ENCODE measurements around the gene ARVCF. TPM values are rescaled to one million over a fixed set of nuclear protein-coding genes. Genes with fewer than 3 reads are reported as not detected.

The ARVCF gene
- total and polyA plus RNA-seq, 2 of the 8 experiments (the other 6 are each of a cell fraction or from before 2014, with no cell fraction given), result 31.0 to 43.2 TPM

DNA sequence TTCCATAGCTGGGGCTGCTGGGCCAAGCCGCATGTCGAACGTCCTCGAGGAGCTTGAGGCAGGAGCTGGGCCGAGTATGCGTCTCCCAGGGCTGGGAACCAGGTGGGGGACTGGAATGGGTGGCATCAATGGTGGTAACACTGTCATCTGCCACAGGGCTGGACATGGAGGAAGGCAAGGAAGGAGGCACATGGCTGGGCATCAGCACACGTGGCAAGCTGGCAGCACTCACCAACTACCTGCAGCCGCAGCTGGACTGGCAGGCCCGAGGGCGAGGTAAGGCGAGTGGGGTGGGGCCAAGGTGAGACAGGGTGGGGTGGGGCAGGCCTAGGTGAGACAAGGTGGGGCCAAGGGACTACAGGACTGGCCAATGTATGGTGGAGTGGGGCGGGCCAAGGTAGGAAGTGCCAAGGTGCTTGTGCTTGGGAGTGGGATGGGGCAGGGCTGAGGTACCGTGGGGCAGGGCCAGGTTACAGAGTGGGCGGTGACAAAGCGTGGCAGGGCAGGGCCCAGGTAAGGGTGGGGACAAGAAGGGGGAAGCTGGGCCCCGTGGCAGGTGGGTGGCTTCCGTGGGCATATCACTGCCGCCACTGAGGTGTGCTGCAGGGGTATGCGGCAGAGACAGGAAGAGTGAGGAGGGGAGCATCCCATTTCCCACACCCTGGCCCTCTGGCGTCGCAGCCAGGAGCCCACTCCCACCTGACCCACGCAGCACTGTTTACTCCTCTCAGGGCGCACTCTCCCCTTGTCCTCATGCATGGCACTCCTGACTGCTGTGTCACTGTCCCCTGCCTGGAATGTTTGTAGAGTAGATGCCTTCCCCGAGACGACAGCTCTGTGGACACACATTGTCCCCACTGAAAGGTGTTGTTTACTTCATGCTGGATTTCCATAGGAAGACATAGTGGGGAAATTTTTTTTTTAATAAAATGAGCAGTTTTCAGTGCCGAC is 36.0 kb upstream of the ARVCF start:
- no peak overlapping the region for H2BK15ac ChIP-seq (ENCODE audit: low read length)
- ChIA-PET CTCF (ENCODE audit: partially characterized antibody) (interaction anchor here (0.6 to 1.5 kb wide), 4 partner anchors 23 to 217 kb away, joined by 3 to 4 read pairs (median 4); no protein-coding TSS in a partner anchor), POLR2A (ENCODE audit: partially characterized antibody) (interaction anchor here (0.9 kb wide), 1 partner anchor 19 kb away, joined by 3 read pairs; no protein-coding TSS in a partner anchor)
- no peak overlapping the region for H3K14ac ChIP-seq (ENCODE audit: insufficient read length)
- H3K23ac ChIP-seq (ENCODE audit: insufficient read length), result no peak overlapping the region
- H3K36me3 ChIP-seq (ENCODE audit: control insufficient read depth in 2 of 4, insufficient read depth in 4 of 4, low read length in 3 of 4), result no peaks in the 10 kb centered on the region
- no peak for DNase-seq (ENCODE audit: low read depth in 1 of 2, low spot score in 2 of 2)
- no peaks in the 10 kb centered on the region for H3K23me2 ChIP-seq (ENCODE audit: low read depth, low read length)
- no peak overlapping the region; the same call in 1 of the 2 replicates for H2BK12ac ChIP-seq (ENCODE audit: low read depth, low read length)
- H3K18ac ChIP-seq (ENCODE audit: extremely low read depth, low read length), result no peak overlapping the region
- H4K5ac ChIP-seq (ENCODE audit: insufficient read length, low read depth, low read length), result no peak overlapping the region
- H2AFZ ChIP-seq (ENCODE audit: low read length), result no peak overlapping the region
- no peaks in the 10 kb centered on the region for H3K79me1 ChIP-seq (ENCODE audit: low read depth, low read length)
- H3K56ac ChIP-seq (replicated peaks; ENCODE audit: insufficient read length, low read depth, low read length), result no peak overlapping the region
- 92% methylated on average over 24 of the region's 26 CpGs; no CpG with 5 or more reads in 1 of the 2 experiments for WGBS, 2 experiments (ENCODE audit: extremely low coverage in 1 of 2, insufficient coverage in 1 of 2, insufficient read length in 1 of 2, insufficient replicate concordance in 2 of 2, low coverage in 1 of 2, low lambda C conversion rate in 2 of 2, missing lambda C conversion rate in 1 of 2)
- H2BK5ac ChIP-seq (ENCODE audit: low read depth, low read length), result no peak overlapping the region
- no peaks in the 10 kb centered on the region for H3K9me3 ChIP-seq (ENCODE audit: insufficient read depth in 2 of 2, low read depth in 1 of 2, low read length in 1 of 2)
- H3K4me2 ChIP-seq (ENCODE audit: insufficient read depth in 1 of 2, low read depth in 2 of 2, low read length in 2 of 2), result no peak overlapping the region
- H3K9ac ChIP-seq (replicated peaks in 1 of 4; ENCODE audit: extremely low read depth in 1 of 4, low read depth in 3 of 4, low read length in 3 of 4), result no peak overlapping the region
- H3K4me1 ChIP-seq (replicated peaks in 1 of 4; ENCODE audit: control insufficient read depth in 3 of 4, insufficient read depth in 4 of 4, low read length in 3 of 4), result no peaks in the 10 kb centered on the region
- no peak overlapping the region for H2AK5ac ChIP-seq (ENCODE audit: low read depth, low read length)
- peak overlapping the region; percentile 51; the same call in 1 of the 2 replicates for H4K8ac ChIP-seq (ENCODE audit: extremely low read depth, insufficient read depth, low read length)
- no peak overlapping the region; the same call in 1 of the 2 replicates for H3K27ac ChIP-seq (ENCODE audit: low read depth, low read length)
- H3K79me2 ChIP-seq (ENCODE audit: control insufficient read depth in 1 of 2, insufficient read depth in 2 of 2, low read length in 2 of 2), result no peaks in the 10 kb centered on the region
- H3K4ac ChIP-seq (replicated peaks; ENCODE audit: insufficient read length, low read depth, low read length), result no peak overlapping the region
- TF ChIP-seq EZH2 (IDR thresholded peaks at IDR 0.05; ENCODE audit: low read depth, low read length, severe bottlenecking), result no peak
- no peak overlapping the region for H3K4me3 ChIP-seq (ENCODE audit: extremely low read depth in 1 of 4, insufficient read depth in 2 of 4, low read depth in 3 of 4, low read length in 4 of 4)
- FAIRE-seq, result no peak
- no peaks in the 10 kb centered on the region; a peak in 1 of 7 replicates for H3K27me3 ChIP-seq (replicated peaks in 1 of 4; ENCODE audit: control insufficient read depth in 3 of 4, extremely low read depth in 1 of 4, insufficient read depth in 3 of 4, low read length in 3 of 4)
- H4K91ac ChIP-seq (replicated peaks; ENCODE audit: insufficient read length, low read length), result no peak overlapping the region
- H4K20me1 ChIP-seq (replicated peaks in 1 of 2; ENCODE audit: control insufficient read depth in 1 of 2, insufficient read depth in 2 of 2, low read length in 2 of 2), result peaks cover 0 to 3% of the 10 kb centered on the region in 2 experiments
- no peak overlapping the region for H2BK20ac ChIP-seq (ENCODE audit: low read length)
- H2BK120ac ChIP-seq (replicated peaks; ENCODE audit: low read depth, low read length), result no peak overlapping the region
